HEK293T (cell line): ENCODE data around the gene DHRSX.

Experiments
- CTCF ChIA-PET: fragments of 350-600 bp; formaldehyde crosslinking; extraction: SDS; loops from one replicate; lab custom pipeline; 2021; ENCODE audit warnings: antibody characterized with exemption, inconsistent platforms; lab: Yijun Ruan, JAX
- POLR2A ChIA-PET: fragments of 350-600 bp; formaldehyde crosslinking; extraction: SDS; loops from one replicate; lab custom pipeline; 2020; ENCODE audit warnings: antibody characterized with exemption, inconsistent platforms; lab: Yijun Ruan, JAX
- DNase-seq: peaks from one replicate; pipeline ENCODE4 v3.0.0; 2012; ENCODE audit warnings: mixed read lengths; ENCODE audit errors: extremely low spot score
- ARNT ChIP-seq: fragments of 450-650 bp; IDR thresholded peaks from 2 replicates; pipeline ENCODE4 v1.6.1; 2017; ENCODE audit warnings: mild to moderate bottlenecking
- BHLHE40 ChIP-seq: fragments of 450-650 bp; IDR thresholded peaks from 2 replicates; pipeline ENCODE4 v1.6.1; 2016; ENCODE audit warnings: mild to moderate bottlenecking, moderate library complexity, borderline replicate concordance
- CTBP1 ChIP-seq: fragments of 450-650 bp; IDR thresholded peaks from 2 replicates; pipeline ENCODE4 v1.6.1; 2016; ENCODE audit warnings: borderline replicate concordance
- ELF4 ChIP-seq: fragments of 450-650 bp; IDR thresholded peaks from 2 replicates; pipeline ENCODE4 v1.6.1; 2017; ENCODE audit warnings: antibody characterized with exemption
- FOXA1 ChIP-seq: fragments of 450-650 bp; IDR thresholded peaks from 2 replicates; pipeline ENCODE4 v1.6.1; 2016; ENCODE audit warnings: mild to moderate bottlenecking
- FOXK2 ChIP-seq: fragments of 450-650 bp; IDR thresholded peaks from 2 replicates; pipeline ENCODE4 v1.6.1; 2016; ENCODE audit warnings: mild to moderate bottlenecking
- FOXM1 ChIP-seq: fragments of 450-650 bp; IDR thresholded peaks from 2 replicates; pipeline ENCODE4 v1.6.1; 2017; ENCODE audit warnings: mild to moderate bottlenecking, borderline replicate concordance
- HDGF ChIP-seq: fragments of 450-650 bp; IDR thresholded peaks from 2 replicates; pipeline ENCODE4 v1.6.1; 2017; ENCODE audit warnings: antibody characterized with exemption, borderline replicate concordance
- L3MBTL2 ChIP-seq: fragments of 450-650 bp; conservative IDR thresholded peaks from 2 replicates; pipeline ENCODE4 v1.6.1; 2016; ENCODE audit warnings: mild to moderate bottlenecking
- LEF1 ChIP-seq: fragments of 450-650 bp; IDR thresholded peaks from 2 replicates; pipeline ENCODE4 v1.6.1; 2017; ENCODE audit warnings: mild to moderate bottlenecking, borderline replicate concordance
- NFRKB ChIP-seq: fragments of 450-650 bp; IDR thresholded peaks from 2 replicates; pipeline ENCODE4 v1.6.1; 2016; ENCODE audit warnings: mild to moderate bottlenecking, moderate library complexity
- PKNOX1 ChIP-seq: fragments of 450-650 bp; IDR thresholded peaks from 2 replicates; pipeline ENCODE4 v1.6.1; 2016
- SP1 ChIP-seq: fragments of 450-650 bp; IDR thresholded peaks from 2 replicates; pipeline ENCODE4 v1.6.1; 2017
- SUZ12 ChIP-seq: fragments of 450-650 bp; IDR thresholded peaks from 2 replicates; pipeline ENCODE4 v1.6.1; 2016; ENCODE audit warnings: mild to moderate bottlenecking
- TARDBP ChIP-seq: fragments of 450-650 bp; IDR thresholded peaks from 2 replicates; pipeline ENCODE4 v1.6.1; 2016
- ZNF384 ChIP-seq: fragments of 450-650 bp; IDR thresholded peaks from 2 replicates; pipeline ENCODE4 v1.6.1; 2016

Gene DHRSX

GRCh38 chrX:2446815-2447214 lies 54.0 kb downstream of the DHRSX start:
- DNase-seq, result no peak
- no peak for TF ChIP-seq FOXK2
- no peak for TF ChIP-seq NFRKB
- no peak for TF ChIP-seq SUZ12
- TF ChIP-seq SP1, result no peak
- no peak for TF ChIP-seq LEF1
- TF ChIP-seq ELF4, result no peak
- no peak for TF ChIP-seq HDGF
- TF ChIP-seq FOXA1, result no peak
- no peak for TF ChIP-seq L3MBTL2
- no peak for TF ChIP-seq FOXM1
- no peak for TF ChIP-seq PKNOX1
- no peak for TF ChIP-seq ARNT
- no peak for TF ChIP-seq CTBP1
- no peak for TF ChIP-seq TARDBP
- no peak for TF ChIP-seq BHLHE40
- TF ChIP-seq ZNF384, result no peak
- ChIA-PET POLR2A (no interaction called here), CTCF (no interaction called here)

- no peak for DNase-seq
- TF ChIP-seq PKNOX1 (no peak), ELF4 (no peak), CTBP1 (no peak), FOXA1 (no peak), ZNF384 (no peak), SP1 (no peak), FOXK2 (no peak), FOXM1 (no peak), L3MBTL2 (no peak)
- ChIA-PET CTCF (no interaction called here), POLR2A (no interaction called here)
These were observed 54.8 kb downstream of the DHRSX start for GRCh38 chrX:2445662-2446623.

- ChIA-PET CTCF (no interaction called here), POLR2A (no interaction called here)
- no peak for DNase-seq
- TF ChIP-seq ELF4 (no peak), CTBP1 (no peak), FOXM1 (no peak), BHLHE40 (no peak), PKNOX1 (no peak), ARNT (no peak), SP1 (no peak), NFRKB (no peak), HDGF (no peak), ZNF384 (no peak), FOXK2 (no peak), SUZ12 (no peak), TARDBP (no peak)
These were observed 58.1 kb downstream of the DHRSX start for GRCh38 chrX:2442694-2443093.

- CTCF ChIA-PET, result no interaction called here
- TF ChIP-seq LEF1 (no peak), FOXM1 (no peak), SUZ12 (no peak), L3MBTL2 (no peak), SP1 (no peak), TARDBP (no peak), FOXA1 (no peak), CTBP1 (no peak), BHLHE40 (no peak), FOXK2 (no peak), ARNT (no peak), ELF4 (no peak), HDGF (no peak), NFRKB (no peak), PKNOX1 (no peak), ZNF384 (no peak)
- POLR2A ChIA-PET, result no interaction called here
- DNase-seq, result no peak
These were observed 59.3 kb downstream of the DHRSX start for GRCh38 chrX:2441466-2441865.

- DNase-seq, result no peak
- TF ChIP-seq FOXM1, result no peak
- TF ChIP-seq ELF4, result no peak
- no peak for TF ChIP-seq SP1
- TF ChIP-seq FOXA1, result no peak
- no peak for TF ChIP-seq ARNT
- TF ChIP-seq NFRKB, result no peak
- no peak for TF ChIP-seq HDGF
- TF ChIP-seq ZNF384, result no peak
- TF ChIP-seq BHLHE40, result no peak
- no peak for TF ChIP-seq TARDBP
- no peak for TF ChIP-seq SUZ12
- TF ChIP-seq LEF1, result no peak
- no peak for TF ChIP-seq PKNOX1
- POLR2A ChIA-PET, result no interaction called here
- CTCF ChIA-PET, result no interaction called here
These were observed 61.2 kb downstream of the DHRSX start for GRCh38 chrX:2439613-2440012.
